Hematopoietic multipotent progenitor cell treated with erythropoietin and hydrocortisone succinate and interleukin-3 and kit ligand, for 8 days (in vitro differentiated cells): ENCODE results near the gene RNASE4.
"Not testable (repeated sequence)": the region's sequence is repeated elsewhere in the genome, so short reads cannot be mapped to it uniquely, and the experiment has no call there.

Source experiments
- DNase-seq: peaks from one replicate; pipeline ENCODE4 v3.0.0-alpha.2; 2015

Gene RNASE4

GRCh38 chr14:20683891-20684661, at the start of gene RNASE4:
Gene RNASE4 (plus strand): TSS chr14:20684560. CDS start chr14:20699372, 14,812 bp downstream.
- DNase-seq = peak; percentile 87

GRCh38 chr14:20641591-20641990, 42.8 kb upstream of the RNASE4 start, which contains the start of gene OR6S1:
Gene OR6S1 (minus strand): TSS chr14:20641691. CDS start chr14:20641691, 0 bp downstream.
- DNase-seq = no peak

- no peak for DNase-seq
These were observed 42.2 kb upstream of the RNASE4 start for GRCh38 chr14:20642182-20642581.

- DNase-seq = peak; percentile 61
These were observed 41.6 kb upstream of the RNASE4 start for GRCh38 chr14:20642755-20643154.

GRCh38 chr14:20644520-20644919, 39.8 kb upstream of the RNASE4 start:
- no peak for DNase-seq

- DNase-seq = no peak
These were observed 38.9 kb upstream of the RNASE4 start for GRCh38 chr14:20645481-20645880.

GRCh38 chr14:20652996-20653975, 31.1 kb upstream of the RNASE4 start:
- DNase-seq = peak; percentile 86

GRCh38 chr14:20655851-20656250, 28.5 kb upstream of the RNASE4 start:
- DNase-seq = no peak

GRCh38 chr14:20656274-20656673, 28.1 kb upstream of the RNASE4 start:
- no peak for DNase-seq

GRCh38 chr14:20657216-20658211, 26.8 kb upstream of the RNASE4 start:
- DNase-seq = peak; percentile 50

GRCh38 chr14:20658246-20658645, 26.1 kb upstream of the RNASE4 start:
- no peak for DNase-seq

GRCh38 chr14:20659336-20659735, 25.0 kb upstream of the RNASE4 start:
- DNase-seq = no peak

GRCh38 chr14:20659813-20660395, 24.5 kb upstream of the RNASE4 start:
- no peak for DNase-seq

GRCh38 chr14:20661197-20661596, 23.2 kb upstream of the RNASE4 start:
- no peak for DNase-seq

- peak; percentile 84 for DNase-seq
These were observed 21.2 kb upstream of the RNASE4 start for GRCh38 chr14:20662968-20663732.

GRCh38 chr14:20666400-20666961, 17.9 kb upstream of the RNASE4 start:
- DNase-seq = not testable (repeated sequence)

- DNase-seq = no peak
These were observed 16.4 kb upstream of the RNASE4 start for GRCh38 chr14:20667957-20668356.

GRCh38 chr14:20668969-20669368, 15.4 kb upstream of the RNASE4 start:
- DNase-seq = no peak

GRCh38 chr14:20671597-20672283, 12.6 kb upstream of the RNASE4 start:
- DNase-seq = no peak

- no peak for DNase-seq
These were observed 8.7 kb upstream of the RNASE4 start for GRCh38 chr14:20675669-20676068.
